Measurements from ENCODE around the gene DHX36. TPM values are rescaled to one million over a fixed set of nuclear protein-coding genes. Genes with fewer than 3 reads are reported as not detected.

The DHX36 gene
- total and polyA plus RNA-seq, 12 donors = 17.4 to 84.6 (median 43.1) TPM

DNA sequence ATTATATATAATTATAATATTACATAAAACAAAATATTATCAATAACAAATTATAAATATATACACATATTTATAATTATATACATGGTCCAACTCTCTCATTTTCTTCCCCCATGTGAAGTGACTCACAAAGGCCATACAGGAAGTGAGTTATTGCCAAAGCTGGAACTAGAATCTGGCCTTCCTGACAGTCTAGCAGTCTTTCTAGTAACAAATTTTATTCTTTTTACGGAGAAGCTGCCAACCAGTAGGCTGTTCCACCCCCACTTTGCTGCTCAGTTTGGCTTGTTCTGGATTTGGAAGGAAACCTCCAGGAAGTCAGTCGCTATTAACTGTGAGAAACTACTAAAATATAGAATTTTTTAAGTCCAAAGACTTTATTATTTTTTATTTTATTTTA lies 79.6 kb downstream of the DHX36 start:
- TF ChIP-seq, protein P1, sequence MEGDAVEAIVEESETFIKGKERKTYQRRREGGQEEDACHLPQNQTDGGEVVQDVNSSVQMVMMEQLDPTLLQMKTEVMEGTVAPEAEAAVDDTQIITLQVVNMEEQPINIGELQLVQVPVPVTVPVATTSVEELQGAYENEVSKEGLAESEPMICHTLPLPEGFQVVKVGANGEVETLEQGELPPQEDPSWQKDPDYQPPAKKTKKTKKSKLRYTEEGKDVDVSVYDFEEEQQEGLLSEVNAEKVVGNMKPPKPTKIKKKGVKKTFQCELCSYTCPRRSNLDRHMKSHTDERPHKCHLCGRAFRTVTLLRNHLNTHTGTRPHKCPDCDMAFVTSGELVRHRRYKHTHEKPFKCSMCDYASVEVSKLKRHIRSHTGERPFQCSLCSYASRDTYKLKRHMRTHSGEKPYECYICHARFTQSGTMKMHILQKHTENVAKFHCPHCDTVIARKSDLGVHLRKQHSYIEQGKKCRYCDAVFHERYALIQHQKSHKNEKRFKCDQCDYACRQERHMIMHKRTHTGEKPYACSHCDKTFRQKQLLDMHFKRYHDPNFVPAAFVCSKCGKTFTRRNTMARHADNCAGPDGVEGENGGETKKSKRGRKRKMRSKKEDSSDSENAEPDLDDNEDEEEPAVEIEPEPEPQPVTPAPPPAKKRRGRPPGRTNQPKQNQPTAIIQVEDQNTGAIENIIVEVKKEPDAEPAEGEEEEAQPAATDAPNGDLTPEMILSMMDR (IDR thresholded peaks at IDR 0.05) = no peak
- TF ChIP-seq POLR2A (IDR thresholded peaks at IDR 0.05) = no peak
- Histone ChIP-seq H3K36me3 (replicated peaks in 1 of 2) (no peaks in the 10 kb centered on the region), H3K4me1 (replicated peaks in 1 of 2) (peaks cover 0 to 6% of the 10 kb centered on the region in 2 donors), H3K27ac (no peak overlapping the region), H3K9me3 (replicated peaks in 1 of 3) (no peaks in the 10 kb centered on the region), H3K4me3 (no peak overlapping the region), H3K27me3 (no peaks in the 10 kb centered on the region)
- WGBS, 4 donors = 72 to 82% (median 73%) methylated on average over 2 of the region's 2 CpGs
- no peak for DNase-seq
- intact Hi-C loops (cut with DNase I) = no loop called here

DNA sequence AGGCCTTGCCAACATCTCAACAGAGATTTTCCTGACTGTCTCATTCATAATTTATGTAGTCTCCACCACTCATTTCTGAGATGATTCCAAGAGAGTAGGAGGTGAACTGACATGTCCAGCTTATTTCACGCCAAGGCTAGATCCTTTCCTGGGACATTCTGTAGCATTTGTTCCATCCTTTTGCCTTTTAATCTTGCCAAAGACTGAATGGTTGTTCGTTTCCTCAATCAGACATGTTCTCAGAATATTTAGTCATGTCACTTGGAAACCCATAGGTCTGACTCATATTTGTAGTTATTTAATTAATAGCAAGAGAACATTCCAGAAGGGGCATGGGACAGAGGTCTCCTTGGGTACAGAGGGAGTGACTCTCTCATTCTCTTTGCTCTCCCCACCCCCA lies 80.9 kb downstream of the DHX36 start:
- Histone ChIP-seq H3K36me3 (replicated peaks in 1 of 2) (no peaks in the 10 kb centered on the region), H3K9me3 (replicated peaks in 1 of 3) (no peaks in the 10 kb centered on the region), H3K4me3 (no peak overlapping the region), H3K4me1 (replicated peaks in 1 of 2) (peaks cover 0 to 6% of the 10 kb centered on the region in 2 donors), H3K27me3 (no peaks in the 10 kb centered on the region), H3K27ac (peak overlapping the region in 1 of 5 donors; percentile 50)
- TF ChIP-seq, protein P1 (IDR thresholded peaks at IDR 0.05) = no peak
- TF ChIP-seq POLR2A (IDR thresholded peaks at IDR 0.05) = no peak
- 63 to 74% (median 70%) methylated on average over 2 of the region's 2 CpGs for WGBS, 4 donors
- DNase-seq = no peak
- intact Hi-C loops (cut with DNase I) = no loop called here

DNA sequence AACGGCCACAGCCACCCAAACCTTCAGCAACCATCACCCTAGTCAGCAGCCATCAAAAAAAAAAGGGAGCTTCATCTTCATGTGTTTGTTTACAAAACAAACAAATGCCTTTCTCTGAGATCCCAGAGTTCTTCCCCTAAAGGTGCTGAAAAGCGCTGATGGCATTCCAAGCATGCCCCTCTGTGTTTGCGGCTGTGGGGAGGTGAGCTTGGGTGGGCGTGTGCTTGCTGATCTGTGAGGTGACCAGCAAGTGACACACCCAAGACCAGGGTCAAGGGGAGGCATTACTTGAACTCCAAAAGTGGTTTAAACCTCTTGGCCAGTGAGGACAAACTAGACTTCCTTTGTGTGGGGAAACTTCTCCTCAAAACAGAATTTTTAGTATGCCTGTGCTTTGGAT lies 81.5 kb downstream of the DHX36 start:
- 79 to 92% (median 85%) methylated on average over 3 to 4 of the region's 4 CpGs for WGBS, 4 donors
- Histone ChIP-seq H3K9me3 (replicated peaks in 1 of 3) (no peaks in the 10 kb centered on the region), H3K4me1 (replicated peaks in 1 of 2) (peaks cover 0 to 6% of the 10 kb centered on the region in 2 donors), H3K27ac (peak overlapping the region in 2 of 5 donors; percentile 34 to 50), H3K36me3 (replicated peaks in 1 of 2) (no peaks in the 10 kb centered on the region), H3K4me3 (no peak overlapping the region), H3K27me3 (no peaks in the 10 kb centered on the region)
- intact Hi-C loops (cut with DNase I) = no loop called here
- no peak for DNase-seq
- no peak for TF ChIP-seq POLR2A (IDR thresholded peaks at IDR 0.05)
- TF ChIP-seq, protein P1 (IDR thresholded peaks at IDR 0.05) = no peak

DNA sequence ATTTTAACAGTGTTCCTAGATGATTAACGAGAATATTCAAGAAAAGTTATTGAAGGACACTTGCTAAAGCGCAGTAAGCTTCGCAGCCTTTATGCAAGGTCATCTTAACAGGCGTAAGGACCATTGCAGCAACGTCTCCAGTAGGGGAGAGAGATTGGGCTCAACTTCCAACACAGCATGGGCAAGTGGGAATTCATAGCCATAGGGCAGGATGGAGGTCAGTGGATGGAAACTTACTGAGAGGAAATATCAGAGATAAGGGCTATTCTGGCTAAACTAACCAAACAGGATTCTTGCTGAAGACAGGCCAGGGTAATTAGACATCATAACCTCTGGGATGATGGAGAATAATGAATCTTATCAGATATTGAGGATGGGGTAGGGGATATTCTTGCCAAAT lies 82.8 kb downstream of the DHX36 start:
- no peak for TF ChIP-seq POLR2A (IDR thresholded peaks at IDR 0.05)
- TF ChIP-seq, protein P1 (IDR thresholded peaks at IDR 0.05) = no peak
- WGBS, 4 donors = 67 to 79% (median 72%) methylated on average over 5 of the region's 5 CpGs
- DNase-seq = no peak
- Histone ChIP-seq H3K36me3 (replicated peaks in 1 of 2) (no peaks in the 10 kb centered on the region), H3K4me1 (replicated peaks in 1 of 2) (peaks cover 0 to 6% of the 10 kb centered on the region in 2 donors), H3K9me3 (replicated peaks in 1 of 3) (no peaks in the 10 kb centered on the region), H3K27ac (no peak overlapping the region), H3K4me3 (no peak overlapping the region), H3K27me3 (no peaks in the 10 kb centered on the region)
- intact Hi-C loops (cut with DNase I) = no loop called here

All from adrenal gland (tissue), 12 donors.